GM19328 (cell line): Measurements from ENCODE around the gene FRMD4A.
"Not testable (repeated sequence)": the region's sequence is repeated elsewhere in the genome, so short reads cannot be mapped to it uniquely, and the experiment has no call there.

ENCODE experiments used
- ATAC-seq: cut with Tn5 transposase; IDR thresholded peaks from one replicate; pipeline ENCODE4 v1.9.1; 2021; ENCODE audit warnings: mild to moderate bottlenecking, moderate library complexity; ENCODE audit not compliant: unreplicated experiment

The FRMD4A gene

GRCh38 chr10:13960603-13961002, 370.1 kb downstream of the FRMD4A start:
- ATAC-seq: no peak

DNA sequence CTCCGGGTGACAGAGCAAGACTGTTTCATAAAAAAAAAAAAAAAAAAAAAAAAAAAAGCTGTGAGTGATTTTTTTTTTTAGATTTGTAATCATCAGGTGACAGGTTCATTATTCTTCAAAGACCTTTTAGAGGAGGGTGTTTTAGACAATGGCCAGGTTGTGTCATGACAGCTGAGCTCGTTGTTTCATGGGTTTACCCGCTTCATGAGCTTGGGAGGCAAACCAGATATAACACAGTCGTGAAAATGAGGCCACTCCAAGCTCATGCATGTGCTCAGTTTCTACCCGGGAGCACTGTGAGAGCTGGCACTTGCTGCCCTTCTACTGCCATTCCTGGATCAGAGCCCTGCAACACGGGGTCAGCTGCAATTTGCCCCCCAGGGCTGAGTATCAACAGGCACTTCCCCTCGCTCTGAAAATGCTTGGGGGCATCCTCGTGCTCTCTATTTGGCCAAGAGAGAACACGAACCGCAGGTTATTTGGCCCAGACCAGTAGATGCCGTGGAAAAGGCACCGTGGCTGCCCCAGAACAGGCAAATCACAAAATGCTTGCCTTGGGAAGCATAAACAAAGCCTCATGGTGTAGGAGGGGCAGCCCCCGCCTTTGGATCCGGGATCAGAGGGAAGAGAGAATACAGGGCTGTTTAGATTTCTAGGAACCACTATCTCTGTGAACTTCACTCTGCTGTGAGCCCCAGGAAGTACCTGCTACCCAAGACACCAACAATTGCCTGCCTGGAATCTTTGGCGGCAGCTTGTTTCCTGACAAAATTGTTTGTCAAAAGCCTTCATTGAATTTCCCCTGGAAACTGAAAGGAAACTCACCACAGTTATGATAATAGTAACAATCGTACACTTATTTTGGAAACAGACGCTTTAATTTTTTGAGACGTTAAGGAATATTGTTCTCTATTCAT, 371.0 kb downstream of the FRMD4A start:
- ATAC-seq: no peak

DNA sequence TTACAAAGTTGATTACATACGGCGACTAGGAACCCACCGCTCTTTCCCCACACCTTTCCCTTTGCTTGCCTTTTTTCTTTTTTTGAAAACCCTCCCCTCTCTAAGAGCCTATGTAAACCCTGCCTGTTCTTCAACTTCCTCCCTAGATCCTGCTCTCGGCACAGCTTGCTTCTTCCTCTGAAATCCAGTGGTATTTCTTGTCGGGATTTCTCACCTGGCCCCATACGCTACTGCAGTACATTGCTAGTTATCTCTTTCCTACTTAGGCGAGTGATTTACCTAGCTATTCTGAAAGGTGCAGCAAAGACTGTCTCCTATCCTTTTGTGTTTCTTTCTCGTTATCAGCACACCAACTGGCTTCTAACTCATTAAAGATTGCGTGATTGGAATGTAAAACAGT, 372.9 kb downstream of the FRMD4A start:
- ATAC-seq: no peak

DNA sequence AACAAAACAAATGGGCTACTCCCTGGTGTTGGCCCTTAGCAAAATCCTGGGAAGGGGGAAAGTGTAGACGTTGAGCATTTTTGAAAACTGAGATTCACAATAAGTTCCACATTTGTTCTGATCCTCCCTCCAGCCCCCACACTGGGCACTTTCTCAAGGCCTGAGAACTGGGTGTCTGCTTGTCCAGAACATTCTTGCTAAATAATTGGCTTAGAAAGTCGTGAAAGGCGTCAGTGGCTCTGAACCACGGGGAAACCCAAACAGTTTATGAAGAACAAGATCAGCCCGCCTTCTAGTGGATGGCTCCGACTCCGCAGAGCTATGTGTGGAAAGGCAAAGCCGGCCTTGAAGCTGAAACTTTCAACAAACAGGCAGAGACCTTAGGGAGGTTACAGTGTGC, 373.9 kb downstream of the FRMD4A start:
- no peak for ATAC-seq

GRCh38 chr10:13955409-13956068, 375.2 kb downstream of the FRMD4A start:
- no peak for ATAC-seq

DNA sequence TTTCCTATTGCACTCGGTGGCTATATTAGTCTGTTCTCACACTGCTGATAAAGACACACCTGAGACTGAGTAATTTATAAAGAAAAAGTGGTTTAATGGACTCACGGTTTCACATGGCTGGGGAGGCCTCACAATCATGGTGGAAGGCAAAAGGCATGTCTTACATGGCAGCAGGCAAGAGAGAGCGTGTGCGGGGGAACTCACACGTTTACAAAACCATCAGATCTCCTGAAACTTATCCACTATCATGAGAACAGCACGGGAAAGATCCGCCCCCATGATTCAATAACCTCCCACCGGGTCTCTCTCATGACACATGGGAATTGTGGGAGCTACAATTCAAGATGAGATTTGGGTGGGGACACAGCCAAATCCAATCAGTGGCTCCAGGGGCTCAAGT, 376.5 kb downstream of the FRMD4A start:
- ATAC-seq: not testable (repeated sequence)

- no peak for ATAC-seq
Observed at GRCh38 chr10:13953371-13953770, 377.4 kb downstream of the FRMD4A start.

- no peak for ATAC-seq
Observed at GRCh38 chr10:13950543-13950939, 380.2 kb downstream of the FRMD4A start.

DNA sequence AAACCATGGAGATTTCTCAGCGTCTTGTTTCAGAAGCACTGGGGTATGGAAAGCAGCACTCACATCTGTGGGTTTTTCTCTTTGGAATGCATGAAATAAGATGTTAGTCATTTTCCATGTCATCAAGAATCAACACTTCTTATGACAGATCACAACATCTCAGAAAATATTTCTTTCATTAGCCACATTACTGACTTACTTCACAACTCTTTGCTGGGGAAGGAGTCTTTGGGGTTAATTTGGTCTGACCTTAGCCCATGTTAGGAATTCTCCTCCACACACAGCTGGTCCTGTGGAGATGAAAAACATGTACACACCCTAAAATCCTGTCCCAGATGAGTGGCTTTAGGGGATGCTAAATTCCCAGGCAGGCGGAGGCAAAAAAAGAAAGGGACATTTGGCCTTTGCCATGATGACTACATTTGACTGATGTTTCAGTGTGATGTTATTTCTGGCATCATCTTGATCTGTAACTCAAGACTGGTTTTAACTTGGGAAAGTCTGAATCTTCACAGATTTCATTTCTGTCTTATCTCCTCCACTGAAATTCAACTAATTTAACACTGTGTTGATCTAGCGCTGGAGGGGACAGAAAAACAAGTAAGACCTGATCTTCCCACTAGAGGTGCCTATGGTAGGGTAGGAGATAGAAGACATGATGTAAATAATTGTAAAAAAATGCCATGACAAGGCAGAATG, 380.7 kb downstream of the FRMD4A start:
- ATAC-seq: no peak

- ATAC-seq: no peak
Observed at GRCh38 chr10:13946209-13946460, 384.6 kb downstream of the FRMD4A start.

GRCh38 chr10:13945390-13946208, 385.1 kb downstream of the FRMD4A start:
- ATAC-seq: no peak

- no peak for ATAC-seq
Observed at GRCh38 chr10:13944823-13945222, 385.9 kb downstream of the FRMD4A start.

GRCh38 chr10:13943735-13944398, 386.9 kb downstream of the FRMD4A start:
- ATAC-seq: no peak

DNA sequence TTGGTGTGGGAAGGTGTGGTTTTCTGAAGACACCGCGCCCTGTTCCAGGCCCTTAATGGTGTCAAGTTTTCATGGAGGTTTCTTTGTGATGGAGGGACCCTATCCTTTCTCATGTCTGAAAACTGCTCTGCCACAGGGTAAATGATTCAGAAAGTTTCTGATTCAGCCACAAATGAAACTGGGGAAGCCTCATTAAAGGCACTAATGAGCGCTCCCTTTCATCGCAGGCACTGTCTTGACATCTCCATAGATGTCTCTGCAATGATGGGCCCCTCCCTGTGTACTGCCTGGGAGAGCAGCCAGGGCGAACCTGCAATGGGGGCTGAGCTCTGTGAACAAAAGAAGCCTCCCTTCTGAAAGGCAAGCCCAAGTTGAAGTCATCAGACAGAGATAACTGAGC, 388.7 kb downstream of the FRMD4A start:
- ATAC-seq: no peak

GRCh38 chr10:13939391-13939790, 391.3 kb downstream of the FRMD4A start:
- ATAC-seq: no peak

- no peak for ATAC-seq
Observed at GRCh38 chr10:13938950-13939349, 391.8 kb downstream of the FRMD4A start.

DNA sequence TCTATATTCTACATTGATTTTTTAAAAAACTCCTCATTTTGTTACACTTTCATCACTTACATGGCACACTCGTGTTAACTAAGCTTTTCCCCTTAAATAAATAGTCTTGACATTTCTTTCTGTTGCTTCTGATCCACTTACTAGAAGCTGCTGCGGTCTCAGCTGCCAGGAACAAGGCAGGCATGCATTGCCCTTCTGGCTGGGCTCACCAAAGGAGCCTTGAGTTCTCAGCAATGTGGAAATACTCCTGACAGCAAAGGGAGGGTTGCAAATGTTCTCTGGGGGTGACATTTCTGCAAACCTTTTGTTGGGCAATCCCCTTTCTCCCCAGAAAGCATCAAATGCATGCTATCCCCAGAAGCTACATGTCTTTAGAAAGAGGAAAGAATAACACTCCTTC, 393.9 kb downstream of the FRMD4A start:
- no peak for ATAC-seq

GRCh38 chr10:13930120-13930519, 400.6 kb downstream of the FRMD4A start:
- ATAC-seq: no peak

- no peak for ATAC-seq
Observed at GRCh38 chr10:13928451-13928850, 402.3 kb downstream of the FRMD4A start.

DNA sequence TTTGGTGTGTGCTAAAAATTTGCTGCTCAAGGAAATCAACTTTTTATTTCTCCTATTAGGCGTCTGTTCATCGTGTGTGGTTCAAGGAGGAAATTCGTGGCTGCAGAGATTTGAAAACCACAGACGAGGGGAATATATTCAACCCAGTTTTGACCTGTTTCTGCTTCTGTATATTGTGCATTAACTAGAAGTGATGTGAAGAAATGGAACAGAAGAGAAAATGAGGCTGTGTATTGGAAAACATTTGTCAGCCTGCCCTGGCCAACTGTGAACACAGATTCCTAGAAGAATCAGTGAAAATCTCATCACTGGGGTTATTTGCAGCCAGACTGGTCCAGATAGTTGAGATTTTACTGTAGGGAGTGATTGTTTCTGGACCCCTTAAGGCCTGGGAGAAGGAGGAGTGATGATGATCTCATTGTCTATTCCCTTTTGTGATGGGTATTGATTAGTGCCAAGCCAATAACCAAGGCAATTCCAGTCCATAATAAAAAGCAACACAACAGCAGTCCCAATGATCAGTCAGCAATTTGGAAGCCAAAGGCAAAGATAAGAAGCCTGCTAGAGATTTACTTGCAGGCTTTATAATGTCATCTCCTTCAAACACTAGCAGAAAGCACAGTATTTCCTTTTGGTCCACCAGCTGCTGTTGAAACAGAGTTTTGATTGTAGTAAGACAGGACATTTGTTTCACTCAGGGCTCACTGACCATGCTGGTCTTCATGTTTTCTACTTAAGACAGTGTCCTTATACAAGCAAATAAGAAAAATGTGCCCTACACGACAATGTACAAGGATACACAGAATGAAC, 404.5 kb downstream of the FRMD4A start:
- ATAC-seq: no peak
